Thyroid gland (tissue), 4 donors: ENCODE measurements around the gene RAD18. TPM values are rescaled to one million over a fixed set of nuclear protein-coding genes. Genes with fewer than 3 reads are reported as not detected.

ENCODE experiments used
- DNase-seq, 2 donors: peaks; one replicate each; pipeline ENCODE4 v3.0.0-alpha.2; 2019
- H3K27ac ChIP-seq, 3 donors: fragments of 200-600 bp; sonication (generic); 1 replicate in 2 of 3; 2 replicates in 1 of 3; pipeline ENCODE4 v1.5.1; 2016 to 2019; ENCODE audit warnings: mild to moderate bottlenecking in 1 of 3, moderate library complexity in 1 of 3
- H3K27me3 ChIP-seq: fragments of 200-600 bp; sonication (generic); one replicate; pipeline ENCODE4 v1.5.1; 2019
- H3K36me3 ChIP-seq, 2 donors: fragments of 200-600 bp; sonication (generic); one replicate each; pipeline ENCODE4 v1.5.1; 2016 to 2019
- H3K4me1 ChIP-seq, 2 donors: fragments of 200-600 bp; sonication (generic); one replicate each; pipeline ENCODE4 v1.5.1; 2017 to 2019
- H3K4me3 ChIP-seq, 3 donors: fragments of 200-600 bp; sonication (generic); replicated peaks in 1 of 3; 1 replicate in 2 of 3; 2 replicates in 1 of 3; pipeline ENCODE4 v1.5.1; 2016; ENCODE audit warnings: mild to moderate bottlenecking in 1 of 3
- H3K9me3 ChIP-seq: fragments of 200-600 bp; sonication (generic); one replicate; pipeline ENCODE4 v1.5.1; 2017
- CTCF ChIP-seq, 6 experiments: fragments of 200-600 bp in 3 of 6; fragments of 450-650 bp in 3 of 6; sonication (generic) in 3 of 6; IDR thresholded peaks; one replicate each; pipeline ENCODE4 v1.5.1; 2016 to 2019; ENCODE audit warnings: antibody characterized with exemption in 6 of 6, mild to moderate bottlenecking in 2 of 6, inconsistent platforms in 1 of 6, moderate library complexity in 1 of 6
- POLR2A ChIP-seq, 2 donors: fragments of 450-650 bp; IDR thresholded peaks; one replicate each; pipeline ENCODE4 v1.6.1; 2017; ENCODE audit warnings: antibody characterized with exemption in 2 of 2, mild to moderate bottlenecking in 2 of 2, moderate library complexity in 1 of 2
- WGBS, 2 donors: methylation state at CpG; one replicate each; pipeline ENCODE4 v1.1.5; 2017; 5-methylcytosine and 5-hydroxymethylcytosine counted together
- intact Hi-C: fragments of 100-400 bp; cut with DNase I; formaldehyde crosslinking; loops from one replicate; pipeline ENCODE4 v1.15.1; 2023
- total RNA-seq, 4 donors: library from RNA; depleted of rRNA; stranded (reverse); fragments of >200 nt; gene quantifications; one replicate each; pipeline ENCODE4 v1.2.3, GENCODE V29; 2016

Gene RAD18
- total RNA-seq, 4 donors from 2014 or later, result 9.6 to 18.4 (median 10.5) TPM

DNA sequence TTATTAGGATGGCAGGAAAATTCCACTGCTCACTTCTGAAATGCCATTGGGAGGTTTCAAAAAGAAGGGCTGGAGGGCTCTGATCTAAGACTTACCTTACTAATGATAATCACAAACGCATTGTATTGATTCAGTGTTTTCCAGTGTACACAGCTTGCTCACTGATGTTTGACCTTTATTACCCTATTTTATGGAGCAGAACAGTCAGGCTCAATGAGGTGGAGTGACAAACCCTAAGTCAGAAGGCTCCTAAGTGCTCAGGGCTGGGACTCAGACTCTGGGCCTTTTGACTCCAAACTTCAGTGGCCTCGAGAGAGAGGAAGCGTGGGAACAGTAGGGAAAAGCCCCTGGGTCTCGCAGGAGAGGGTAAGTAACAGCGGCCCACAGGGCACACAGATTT, 20.3 kb upstream of the RAD18 start:
- no peaks in the 10 kb centered on the region for H3K9me3 ChIP-seq
- no peaks in the 10 kb centered on the region for H3K36me3 ChIP-seq
- H3K27me3 ChIP-seq, result no peaks in the 10 kb centered on the region
- peaks cover 0 to 6% of the 10 kb centered on the region in 2 donors for H3K4me1 ChIP-seq
- 91 to 94% methylated on average over 5 of the region's 5 CpGs for WGBS, 2 donors
- DNase-seq, result no peak
- intact Hi-C loops, result no loop called here
- TF ChIP-seq POLR2A (IDR thresholded peaks at IDR 0.05) (no peak), CTCF (IDR thresholded peaks at IDR 0.05) (no peak)
- no peak overlapping the region for H3K27ac ChIP-seq
- no peak overlapping the region for H3K4me3 ChIP-seq

GRCh38 chr3:8983026-8983425, 19.8 kb upstream of the RAD18 start:
- Histone ChIP-seq H3K9me3 (no peaks in the 10 kb centered on the region), H3K36me3 (no peaks in the 10 kb centered on the region), H3K4me1 (peaks cover 0 to 6% of the 10 kb centered on the region in 2 donors), H3K4me3 (no peak overlapping the region), H3K27me3 (no peaks in the 10 kb centered on the region), H3K27ac (no peak overlapping the region)
- no peak for TF ChIP-seq POLR2A (IDR thresholded peaks at IDR 0.05)
- no peak for TF ChIP-seq CTCF (IDR thresholded peaks at IDR 0.05)
- intact Hi-C loops, result no loop called here
- WGBS, 2 donors, result 90 to 100% methylated on average over 1 of the region's 1 CpG
- DNase-seq, result no peak

- no peaks in the 10 kb centered on the region for H3K9me3 ChIP-seq
- DNase-seq, result no peak
- TF ChIP-seq POLR2A (IDR thresholded peaks at IDR 0.05) (no peak), CTCF (IDR thresholded peaks at IDR 0.05) (no peak)
- no peaks in the 10 kb centered on the region for H3K27me3 ChIP-seq
- intact Hi-C loops, result no loop called here
- H3K27ac ChIP-seq, result no peak overlapping the region
- H3K4me1 ChIP-seq, result peaks cover 0 to 6% of the 10 kb centered on the region in 2 donors
- H3K4me3 ChIP-seq, result no peak overlapping the region
- 58 to 71% methylated on average over 5 of the region's 5 CpGs for WGBS, 2 donors
- no peaks in the 10 kb centered on the region for H3K36me3 ChIP-seq
Measured at GRCh38 chr3:8982509-8982908, 19.2 kb upstream of the RAD18 start.

DNA sequence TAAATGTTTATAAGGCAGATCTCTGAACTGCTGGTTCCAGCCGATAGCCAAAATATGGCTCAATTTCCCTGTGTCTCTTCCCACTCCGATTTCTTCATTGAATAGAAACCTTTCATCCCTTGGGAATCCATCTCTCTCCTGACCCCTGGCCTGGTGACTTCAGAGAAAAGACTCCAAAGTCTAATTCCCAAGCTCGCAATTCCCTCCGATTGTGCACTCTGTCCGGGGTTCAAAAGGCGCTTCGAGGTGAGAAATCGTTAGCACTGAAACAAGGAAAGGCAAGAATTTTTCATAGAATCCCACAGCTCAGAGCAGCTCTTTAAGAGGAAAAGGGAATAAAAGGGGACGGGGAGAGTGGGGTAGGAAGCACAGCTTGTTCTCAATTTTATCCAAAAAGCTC, 18.4 kb upstream of the RAD18 start:
- H3K27me3 ChIP-seq, result no peaks in the 10 kb centered on the region
- intact Hi-C loops, result no loop called here
- H3K27ac ChIP-seq, result no peak overlapping the region
- no peak overlapping the region for H3K4me3 ChIP-seq
- TF ChIP-seq CTCF (IDR thresholded peaks at IDR 0.05) (no peak), POLR2A (IDR thresholded peaks at IDR 0.05) (no peak)
- no peak for DNase-seq
- peaks cover 0 to 6% of the 10 kb centered on the region in 2 donors for H3K4me1 ChIP-seq
- H3K36me3 ChIP-seq, result no peaks in the 10 kb centered on the region
- no peaks in the 10 kb centered on the region for H3K9me3 ChIP-seq
- 90 to 93% methylated on average over 9 of the region's 9 CpGs for WGBS, 2 donors

- Histone ChIP-seq H3K9me3 (no peaks in the 10 kb centered on the region), H3K27ac (no peak overlapping the region), H3K27me3 (no peaks in the 10 kb centered on the region), H3K4me3 (no peak overlapping the region), H3K36me3 (no peaks in the 10 kb centered on the region), H3K4me1 (peaks cover 0 to 6% of the 10 kb centered on the region in 2 donors)
- intact Hi-C loops, result no loop called here
- WGBS, 2 donors, result 87 to 89% methylated on average over 9 of the region's 9 CpGs
- TF ChIP-seq CTCF (IDR thresholded peaks at IDR 0.05) (no peak), POLR2A (IDR thresholded peaks at IDR 0.05) (no peak)
- no peak for DNase-seq
Measured at GRCh38 chr3:8981296-8981695, 18.0 kb upstream of the RAD18 start.
